HG02970 (cell line): Measurements from ENCODE around the gene IQSEC1.

Experiments
- ATAC-seq: cut with Tn5 transposase; IDR thresholded peaks from one replicate; pipeline ENCODE4 v1.9.1; 2021; ENCODE audit warnings: mild to moderate bottlenecking, moderate library complexity, moderate number of reproducible peaks; ENCODE audit not compliant: unreplicated experiment, low FRiP score

Gene IQSEC1

GRCh38 chr3:13018561-13019242, 54.5 kb downstream of the IQSEC1 start:
- ATAC-seq = no peak

GRCh38 chr3:13018043-13018451, 55.2 kb downstream of the IQSEC1 start:
- ATAC-seq = no peak

GRCh38 chr3:13017361-13018042, 55.7 kb downstream of the IQSEC1 start:
- ATAC-seq = no peak

- ATAC-seq = no peak
Measured at GRCh38 chr3:13016721-13017255, 56.4 kb downstream of the IQSEC1 start.

- no peak for ATAC-seq
Measured at GRCh38 chr3:13016083-13016720, 57.0 kb downstream of the IQSEC1 start.

GRCh38 chr3:13015286-13016082, 57.7 kb downstream of the IQSEC1 start:
- no peak for ATAC-seq

GRCh38 chr3:13014755-13015285, 58.4 kb downstream of the IQSEC1 start:
- no peak for ATAC-seq

GRCh38 chr3:13013994-13014754, 59.1 kb downstream of the IQSEC1 start:
- ATAC-seq = no peak

GRCh38 chr3:13013566-13013965, 59.7 kb downstream of the IQSEC1 start:
- ATAC-seq = no peak

- no peak for ATAC-seq
Measured at GRCh38 chr3:13013151-13013561, 60.1 kb downstream of the IQSEC1 start.

- ATAC-seq = no peak
Measured at GRCh38 chr3:13012221-13012691, 61.0 kb downstream of the IQSEC1 start.

- ATAC-seq = peak; percentile 40
Measured at GRCh38 chr3:13011573-13012220, 61.5 kb downstream of the IQSEC1 start.

- no peak for ATAC-seq
Measured at GRCh38 chr3:13010780-13011572, 62.3 kb downstream of the IQSEC1 start.

- ATAC-seq = no peak
Measured at GRCh38 chr3:13009946-13010315, 63.3 kb downstream of the IQSEC1 start.

GRCh38 chr3:13009132-13009945, 63.9 kb downstream of the IQSEC1 start:
- ATAC-seq = no peak

- no peak for ATAC-seq
Measured at GRCh38 chr3:13008155-13008995, 64.9 kb downstream of the IQSEC1 start.
